Measurements from ENCODE around the gene MEI4. TPM values are rescaled to one million over a fixed set of nuclear protein-coding genes. Genes with fewer than 3 reads are reported as not detected.

Gene MEI4, protein sequence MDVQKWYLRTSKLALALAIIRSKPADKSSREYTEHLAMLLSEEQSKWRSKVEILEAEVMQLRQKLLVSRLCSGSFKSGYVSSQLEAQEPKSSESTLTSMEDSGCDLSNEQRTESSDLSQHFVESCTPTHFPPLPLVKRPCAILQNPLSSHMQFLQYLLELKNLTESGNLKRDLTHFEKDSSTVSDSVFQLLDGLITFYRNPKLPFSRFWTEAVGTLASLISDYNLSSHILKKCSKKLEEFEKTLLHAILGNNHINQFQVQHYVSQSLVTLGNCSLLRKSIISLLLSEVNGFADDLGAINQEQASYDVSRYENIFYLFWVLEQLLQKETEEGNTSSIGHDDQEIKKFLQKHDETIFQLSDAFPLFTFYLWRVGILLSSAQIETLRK
- 0.99 TPM for total RNA-seq

GRCh38 chr6:77652739-77653138 is at the start of gene MEI4:
TSS of gene MEI4 (plus strand) at chr6:77653039. CDS start at chr6:77690672, 37,633 bp downstream.

Other genes starting within 250 kb of the MEI4 start
- gene HTR1B, start 189.5 kb upstream of the MEI4 start, total RNA-seq = 4.7 TPM

All from camera-type eye (tissue), 1 donor.